KMS-11 (cell line): ENCODE measurements around the gene PRDM16.

ENCODE experiments used
- H2AFZ ChIP-seq: fragments of 200-600 bp; sonication (generic); 2 replicates; pipeline ENCODE4 v1.6.1; 2016; ENCODE audit warnings: antibody characterized with exemption, mixed run types, low read depth
- H3K27ac ChIP-seq: fragments of 200-600 bp; sonication (generic); 2 replicates; pipeline ENCODE4 v1.6.1; 2016; ENCODE audit warnings: mild to moderate bottlenecking, mixed run types
- H3K27me3 ChIP-seq: fragments of 200-600 bp; sonication (generic); 2 replicates; pipeline ENCODE4 v1.6.1; 2017; ENCODE audit warnings: mild to moderate bottlenecking, low read depth, mixed run types, moderate library complexity; ENCODE audit not compliant: insufficient read depth
- H3K36me3 ChIP-seq: fragments of 200-600 bp; sonication (generic); 2 replicates; pipeline ENCODE4 v1.6.1; 2017; ENCODE audit warnings: mild to moderate bottlenecking, mixed run types; ENCODE audit not compliant: insufficient read depth
- H3K4me1 ChIP-seq: fragments of 200-600 bp; sonication (generic); 2 replicates; pipeline ENCODE4 v1.6.1; 2016; ENCODE audit warnings: mild to moderate bottlenecking, low read depth, mixed run types; ENCODE audit not compliant: poor library complexity, severe bottlenecking
- H3K4me2 ChIP-seq: fragments of 200-600 bp; sonication (generic); 2 replicates; pipeline ENCODE4 v1.7.0; 2016; ENCODE audit warnings: mild to moderate bottlenecking, mixed run types
- H3K4me3 ChIP-seq: fragments of 200-600 bp; sonication (generic); IDR thresholded peaks from 2 replicates; pipeline ENCODE4 v1.6.1; 2017; ENCODE audit warnings: low read depth, low read length, mixed read lengths; ENCODE audit not compliant: insufficient read depth
- H3K79me2 ChIP-seq: fragments of 200-600 bp; sonication (generic); 2 replicates; pipeline ENCODE4 v1.6.1; 2016; ENCODE audit warnings: low read depth, mixed run types; ENCODE audit not compliant: insufficient read depth
- H3K9ac ChIP-seq: fragments of 200-600 bp; sonication (generic); 2 replicates; pipeline ENCODE4 v1.6.1; 2016; ENCODE audit warnings: mild to moderate bottlenecking, mixed run types
- H4K20me1 ChIP-seq: fragments of 200-600 bp; sonication (generic); 2 replicates; pipeline ENCODE4 v1.6.1; 2016; ENCODE audit warnings: mild to moderate bottlenecking, mixed run types; ENCODE audit not compliant: insufficient read depth
- TF ChIP-seq, protein P1 (sequence below): fragments of 200-600 bp; sonication (generic); conservative IDR thresholded peaks from 2 replicates; pipeline ENCODE4 v1.6.1; 2017; ENCODE audit warnings: low read depth, mild to moderate bottlenecking, antibody characterized with exemption, low read length, moderate library complexity, mixed read lengths

PRDM16 gene

DNA sequence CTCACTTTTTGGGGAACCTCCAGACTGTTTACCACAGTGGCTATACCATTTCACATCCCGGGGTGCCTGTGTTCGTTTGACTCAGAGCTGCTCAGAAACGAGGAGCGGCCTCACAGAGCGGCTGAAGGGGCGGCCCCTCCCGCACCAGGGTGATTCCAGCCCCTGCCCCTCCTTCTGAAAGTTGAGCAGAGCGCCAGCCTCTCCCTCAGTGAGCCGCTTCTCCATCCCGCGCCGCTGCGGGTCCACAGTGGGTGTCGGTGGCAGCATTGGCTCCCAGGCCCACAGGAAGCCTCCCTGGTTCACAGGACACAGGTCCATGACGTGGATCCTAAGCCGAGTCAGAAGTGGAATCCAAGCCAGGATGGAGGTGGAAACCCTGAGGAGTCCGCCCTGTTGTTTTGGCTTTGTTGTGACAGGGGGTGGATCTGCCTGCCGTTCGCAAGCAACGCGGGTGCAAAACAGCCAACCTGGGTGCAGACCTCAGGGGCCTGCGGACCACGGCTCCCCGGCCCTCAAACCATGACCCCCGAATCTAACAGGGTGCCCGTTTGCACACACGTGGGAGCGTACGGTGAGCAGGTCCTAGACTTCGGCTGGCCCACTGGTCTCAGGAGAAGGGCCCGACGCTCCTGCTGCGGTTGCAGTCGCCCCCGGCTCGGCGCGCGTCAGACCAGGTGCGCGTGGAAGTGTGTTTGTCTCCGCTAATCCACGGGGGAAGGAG, 198.7 kb downstream of the PRDM16 start:
- Histone ChIP-seq H3K27me3 (peaks cover 66% of the 10 kb centered on the region), H3K9ac (no peak overlapping the region), H3K4me1 (no peaks in the 10 kb centered on the region), H3K4me3 (no peak overlapping the region), H2AFZ (no peak overlapping the region), H3K27ac (no peak overlapping the region), H3K79me2 (no peaks in the 10 kb centered on the region), H4K20me1 (no peaks in the 10 kb centered on the region), H3K36me3 (no peaks in the 10 kb centered on the region), H3K4me2 (no peak overlapping the region)
- TF ChIP-seq, protein P1, sequence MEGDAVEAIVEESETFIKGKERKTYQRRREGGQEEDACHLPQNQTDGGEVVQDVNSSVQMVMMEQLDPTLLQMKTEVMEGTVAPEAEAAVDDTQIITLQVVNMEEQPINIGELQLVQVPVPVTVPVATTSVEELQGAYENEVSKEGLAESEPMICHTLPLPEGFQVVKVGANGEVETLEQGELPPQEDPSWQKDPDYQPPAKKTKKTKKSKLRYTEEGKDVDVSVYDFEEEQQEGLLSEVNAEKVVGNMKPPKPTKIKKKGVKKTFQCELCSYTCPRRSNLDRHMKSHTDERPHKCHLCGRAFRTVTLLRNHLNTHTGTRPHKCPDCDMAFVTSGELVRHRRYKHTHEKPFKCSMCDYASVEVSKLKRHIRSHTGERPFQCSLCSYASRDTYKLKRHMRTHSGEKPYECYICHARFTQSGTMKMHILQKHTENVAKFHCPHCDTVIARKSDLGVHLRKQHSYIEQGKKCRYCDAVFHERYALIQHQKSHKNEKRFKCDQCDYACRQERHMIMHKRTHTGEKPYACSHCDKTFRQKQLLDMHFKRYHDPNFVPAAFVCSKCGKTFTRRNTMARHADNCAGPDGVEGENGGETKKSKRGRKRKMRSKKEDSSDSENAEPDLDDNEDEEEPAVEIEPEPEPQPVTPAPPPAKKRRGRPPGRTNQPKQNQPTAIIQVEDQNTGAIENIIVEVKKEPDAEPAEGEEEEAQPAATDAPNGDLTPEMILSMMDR, result no peak

DNA sequence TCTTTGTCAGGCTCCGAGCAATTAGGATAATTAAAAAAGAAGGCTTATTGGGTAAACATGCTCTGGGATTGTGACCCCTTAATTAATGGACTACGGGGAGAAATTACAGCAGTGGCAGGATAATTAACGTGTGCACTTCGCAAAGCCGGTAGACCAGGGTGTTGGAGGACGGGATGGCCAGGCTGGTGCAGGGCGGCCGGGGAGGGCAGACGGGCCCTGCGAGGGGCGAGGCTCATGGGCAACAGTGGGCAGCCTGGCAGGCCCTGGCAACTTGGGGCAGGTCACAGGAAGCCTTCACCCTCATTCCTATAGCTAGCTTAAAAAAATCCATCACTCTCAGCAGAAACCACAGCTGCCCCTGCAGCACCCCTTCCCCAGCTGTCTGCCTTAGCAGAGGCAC, 199.3 kb downstream of the PRDM16 start:
- no peak overlapping the region for H3K4me3 ChIP-seq
- no peaks in the 10 kb centered on the region for H3K79me2 ChIP-seq
- no peak overlapping the region for H3K9ac ChIP-seq
- H3K27me3 ChIP-seq, result peaks cover 72% of the 10 kb centered on the region
- TF ChIP-seq, protein P1, result no peak
- no peaks in the 10 kb centered on the region for H3K4me1 ChIP-seq
- H3K27ac ChIP-seq, result no peak overlapping the region
- H3K36me3 ChIP-seq, result no peaks in the 10 kb centered on the region
- no peaks in the 10 kb centered on the region for H4K20me1 ChIP-seq
- H2AFZ ChIP-seq, result no peak overlapping the region
- no peak overlapping the region for H3K4me2 ChIP-seq

DNA sequence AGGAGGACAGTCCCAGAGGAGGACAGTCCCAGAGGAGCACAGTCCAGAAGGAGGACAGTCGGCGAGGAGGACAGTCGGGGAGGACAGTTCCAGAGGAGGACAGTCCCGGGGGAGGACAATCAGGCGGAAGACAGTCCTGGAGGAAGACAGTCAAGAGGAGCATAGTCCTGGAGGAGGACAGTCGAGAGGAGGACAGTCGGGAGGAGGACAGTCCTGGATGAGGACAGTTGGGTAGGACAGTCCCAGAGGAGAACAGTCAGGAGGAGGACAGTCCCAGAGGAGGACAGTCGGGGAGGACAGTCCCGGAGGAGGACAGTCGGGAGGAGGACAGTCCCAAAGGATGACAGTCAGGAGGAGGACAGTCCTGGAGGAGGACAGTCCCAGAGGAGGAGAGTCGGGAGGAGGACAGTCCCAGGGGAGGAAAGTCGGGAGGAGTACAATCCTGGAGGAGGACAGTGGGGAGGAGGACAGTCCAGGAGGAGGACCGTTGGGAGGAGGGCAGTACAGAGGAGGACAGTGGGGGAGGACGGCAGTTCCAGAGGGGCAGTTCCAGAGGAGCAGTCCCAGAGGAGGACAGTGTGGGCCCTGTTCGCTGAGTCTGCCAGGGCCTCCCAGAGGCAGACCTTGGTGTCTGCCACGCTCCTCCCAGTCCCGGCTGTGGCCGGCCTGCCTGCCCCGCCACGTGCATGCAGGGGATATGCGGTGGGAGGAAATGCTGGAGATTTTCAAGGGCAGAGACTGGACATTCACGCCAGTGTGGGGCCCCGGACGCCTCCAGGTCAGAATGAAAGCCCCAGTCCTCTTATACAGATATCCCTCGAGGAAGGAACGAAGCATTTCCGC, 201.6 kb downstream of the PRDM16 start:
- TF ChIP-seq, protein P1, result no peak
- Histone ChIP-seq H2AFZ (no peak overlapping the region), H4K20me1 (no peaks in the 10 kb centered on the region), H3K27me3 (peaks cover 81% of the 10 kb centered on the region), H3K4me1 (no peaks in the 10 kb centered on the region), H3K79me2 (no peaks in the 10 kb centered on the region), H3K36me3 (no peaks in the 10 kb centered on the region), H3K4me3 (no peak overlapping the region), H3K4me2 (no peak overlapping the region), H3K9ac (no peak overlapping the region), H3K27ac (no peak overlapping the region)

DNA sequence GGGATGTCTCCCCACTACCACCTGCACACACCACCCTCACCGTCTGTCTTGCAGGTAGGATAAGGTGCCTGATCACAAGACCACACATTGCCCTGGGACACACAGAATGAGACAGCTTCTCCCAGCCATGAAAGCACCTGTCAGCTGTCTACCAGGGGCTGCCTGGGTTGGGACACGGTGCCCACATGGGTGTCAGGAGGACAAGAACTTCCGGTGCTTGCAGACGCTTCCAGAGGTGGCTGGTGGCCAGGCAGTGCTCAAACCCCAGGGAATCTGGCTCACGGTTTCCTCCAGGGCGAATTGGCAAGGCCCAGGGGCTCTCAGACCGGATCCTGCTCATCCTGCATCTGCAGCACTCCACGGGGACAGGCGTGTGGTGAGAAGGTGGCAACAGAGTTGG, 202.9 kb downstream of the PRDM16 start:
- TF ChIP-seq, protein P1, result no peak
- no peak overlapping the region for H2AFZ ChIP-seq
- H3K9ac ChIP-seq, result no peak overlapping the region
- H3K79me2 ChIP-seq, result no peaks in the 10 kb centered on the region
- no peak overlapping the region for H3K27ac ChIP-seq
- no peaks in the 10 kb centered on the region for H3K36me3 ChIP-seq
- peaks cover 82% of the 10 kb centered on the region for H3K27me3 ChIP-seq
- no peak overlapping the region for H3K4me3 ChIP-seq
- no peak overlapping the region for H3K4me2 ChIP-seq
- no peaks in the 10 kb centered on the region for H3K4me1 ChIP-seq
- H4K20me1 ChIP-seq, result no peaks in the 10 kb centered on the region
